Karpas-422 (cell line): ENCODE data around the gene TMEM255A. TPM values are rescaled to one million over a fixed set of nuclear protein-coding genes. Genes with fewer than 3 reads are reported as not detected.

Source experiments
- DNase-seq: peaks from one replicate; pipeline ENCODE4 v3.0.0-alpha.2; 2015
- H2AFZ ChIP-seq: fragments of 200-600 bp; sonication (generic); 2 replicates; pipeline ENCODE4 v1.6.1; 2014; ENCODE audit warnings: antibody characterized with exemption, low read length, mixed read lengths
- H3K27ac ChIP-seq: fragments of 200-600 bp; sonication (generic); 2 replicates; pipeline ENCODE4 v1.5.1; 2014; ENCODE audit warnings: mild to moderate bottlenecking, low read length, moderate library complexity
- H3K27me3 ChIP-seq: fragments of 200-600 bp; sonication (generic); 2 replicates; pipeline ENCODE4 v1.6.1; 2014; ENCODE audit warnings: low read length, mixed read lengths
- H3K36me3 ChIP-seq: fragments of 200-600 bp; sonication (generic); 2 replicates; pipeline ENCODE4 v1.6.1; 2014; ENCODE audit warnings: low read length, mixed read lengths; ENCODE audit not compliant: insufficient read depth
- H3K4me1 ChIP-seq: fragments of 200-600 bp; sonication (generic); 2 replicates; pipeline ENCODE4 v1.6.1; 2014; ENCODE audit warnings: mild to moderate bottlenecking, low read length, mixed read lengths
- H3K4me2 ChIP-seq: fragments of 200-600 bp; sonication (generic); 2 replicates; pipeline ENCODE4 v1.6.1; 2014; ENCODE audit warnings: low read length, low read depth, mild to moderate bottlenecking; ENCODE audit not compliant: poor library complexity, severe bottlenecking
- H3K4me3 ChIP-seq: fragments of 200-600 bp; sonication (generic); 2 replicates; pipeline ENCODE4 v1.5.1; 2014; ENCODE audit warnings: mild to moderate bottlenecking, antibody characterized with exemption, low read length, mixed read lengths
- H3K79me2 ChIP-seq: fragments of 200-600 bp; sonication (generic); 2 replicates; pipeline ENCODE4 v1.6.1; 2014; ENCODE audit warnings: mild to moderate bottlenecking, low read length, mixed read lengths
- H3K9ac ChIP-seq: fragments of 200-600 bp; sonication (generic); 2 replicates; pipeline ENCODE4 v1.6.0; 2014; ENCODE audit warnings: low read length
- H3K9me2 ChIP-seq: fragments of 200-600 bp; sonication (generic), shearing (Covaris generic); replicated peaks from 2 replicates; pipeline ENCODE4 v1.6.0; 2014; ENCODE audit warnings: mild to moderate bottlenecking, low read length, moderate library complexity; ENCODE audit not compliant: insufficient read depth
- H3K9me3 ChIP-seq: fragments of 300-700, 200-600 bp; sonication (generic); 2 replicates; pipeline ENCODE4 v1.6.1; 2014; ENCODE audit warnings: low read length, mixed read lengths
- H4K20me1 ChIP-seq: fragments of 200-600 bp; sonication (generic); 2 replicates; pipeline ENCODE4 v1.6.1; 2014; ENCODE audit warnings: mild to moderate bottlenecking, antibody characterized with exemption, low read length, low read depth; ENCODE audit not compliant: insufficient read depth
- total RNA-seq: library from RNA; depleted of rRNA; stranded (reverse); fragments of >200 nt; shearing (Covaris generic); gene quantifications from 2 replicates; pipeline ENCODE4 v1.2.3, GENCODE V29; 2014; ENCODE audit warnings: low replicate concordance

The TMEM255A gene
- total RNA-seq, 1 experiment from 2014 or later, result 0.63 TPM

DNA sequence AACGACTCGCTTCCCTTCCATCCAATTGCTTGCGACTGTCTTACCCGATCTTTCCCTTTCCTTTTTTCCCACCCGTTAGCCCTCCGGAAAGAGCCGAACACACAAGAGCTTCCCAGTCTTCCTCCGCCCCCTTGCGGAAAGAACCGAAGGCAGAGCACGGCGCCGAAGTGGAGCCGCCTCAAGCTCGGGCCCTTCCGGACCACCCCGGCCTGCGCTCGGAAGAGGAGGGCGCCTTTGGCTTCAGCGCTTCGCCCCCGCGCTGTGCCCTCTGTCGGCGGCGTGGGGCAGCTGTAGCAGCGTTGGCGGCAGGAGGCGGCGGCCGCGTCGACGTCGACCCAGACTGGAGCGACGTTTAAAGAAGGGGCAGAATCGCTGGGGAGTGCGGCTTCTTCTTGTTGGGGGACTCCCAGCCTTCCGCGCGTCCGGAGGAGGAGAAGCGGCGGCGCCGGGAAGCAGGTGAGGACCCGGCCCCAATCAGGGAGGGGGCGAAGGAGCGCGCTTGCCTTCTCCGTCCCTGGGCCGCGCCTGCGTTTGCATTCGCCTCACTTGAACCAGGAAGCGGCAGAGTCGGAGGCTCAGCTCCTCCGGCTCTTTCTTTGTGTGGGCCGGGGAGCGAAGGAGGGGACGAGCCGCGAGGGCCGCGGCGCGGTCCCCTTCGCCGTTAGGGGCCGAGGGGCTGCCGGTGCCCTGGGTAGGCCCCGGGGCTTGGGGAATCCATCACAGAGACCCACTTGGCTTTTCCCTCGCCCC, 60.6 kb downstream of the TMEM255A start, which contains the start of gene ZBTB33:
ZBTB33 (plus strand) TSS at position 291 of the 750 bp plus-strand sequence. CDS start 2,604 bp downstream, outside the sequence.
- H3K36me3 ChIP-seq, result peaks cover 12% of the 10 kb centered on the region; the same call in 1 of the 2 replicates
- peak within 1 kb of the TSS; percentile 48; the same call in 1 of the 2 replicates for H2AFZ ChIP-seq
- peaks cover 15% of the 10 kb centered on the region for H3K79me2 ChIP-seq
- H3K27me3 ChIP-seq, result no peaks in the 10 kb centered on the region
- no peaks in the 10 kb centered on the region for H3K9me3 ChIP-seq
- peak within 1 kb of the TSS; percentile 65 for H3K4me3 ChIP-seq
- peak; percentile 95 for DNase-seq
- no peaks in the 10 kb centered on the region for H3K9me2 ChIP-seq
- H3K9ac ChIP-seq, result peak within 1 kb of the TSS; percentile 78
- no peaks in the 10 kb centered on the region for H4K20me1 ChIP-seq
- peak within 1 kb of the TSS; percentile 47 for H3K27ac ChIP-seq
- H3K4me1 ChIP-seq, result peaks cover 7% of the 10 kb centered on the region
- H3K4me2 ChIP-seq, result peak within 1 kb of the TSS; percentile 77

DNA sequence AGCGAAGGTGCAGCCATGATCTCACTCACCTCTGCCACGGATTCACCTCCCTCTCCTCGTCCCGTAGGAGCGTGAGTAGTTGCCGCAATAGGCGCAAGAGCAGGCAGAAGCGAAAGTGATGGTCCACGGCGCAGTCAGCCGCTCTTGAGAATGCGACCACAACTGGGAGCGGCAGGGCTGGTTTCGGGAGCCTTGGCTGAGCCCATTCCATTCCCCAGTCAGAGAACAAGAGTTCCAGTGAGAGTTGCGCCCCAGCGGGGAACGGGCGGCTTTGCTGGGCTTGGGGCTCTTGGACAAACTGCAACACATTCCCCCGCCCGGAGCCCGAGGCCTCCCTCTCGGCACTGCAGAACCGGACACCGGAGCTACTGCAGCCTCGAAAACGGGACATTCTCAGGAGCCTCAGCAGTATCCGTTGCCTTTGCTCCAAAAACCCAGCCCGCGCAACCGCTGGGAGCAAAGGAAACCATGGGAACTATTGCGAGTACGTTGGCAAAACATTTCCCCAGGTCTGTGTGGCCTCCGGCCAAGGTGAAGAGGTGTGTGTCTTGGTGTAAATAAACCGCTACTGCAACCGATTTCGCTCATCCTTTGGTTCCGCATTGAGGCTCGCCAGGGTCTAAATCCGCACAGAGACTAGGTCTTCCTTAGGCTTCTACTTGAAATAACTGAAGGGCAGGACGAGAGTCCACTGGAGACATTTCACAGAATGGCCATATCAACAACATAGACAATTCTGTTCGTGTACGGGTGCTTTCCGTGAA, 66.3 kb downstream of the TMEM255A start:
- peak overlapping the region; percentile 60 for H2AFZ ChIP-seq
- H3K36me3 ChIP-seq, result no peaks in the 10 kb centered on the region
- no peak overlapping the region for H3K27ac ChIP-seq
- H3K4me1 ChIP-seq, result peaks cover 11% of the 10 kb centered on the region
- no peaks in the 10 kb centered on the region for H4K20me1 ChIP-seq
- H3K9me3 ChIP-seq, result no peaks in the 10 kb centered on the region
- H3K9me2 ChIP-seq, result no peaks in the 10 kb centered on the region
- H3K4me3 ChIP-seq, result peak overlapping the region; percentile 80
- peak; percentile 71 for DNase-seq
- no peaks in the 10 kb centered on the region for H3K27me3 ChIP-seq
- no peaks in the 10 kb centered on the region for H3K79me2 ChIP-seq
- H3K9ac ChIP-seq, result peak overlapping the region; percentile 63
- H3K4me2 ChIP-seq, result peak overlapping the region; percentile 85

DNA sequence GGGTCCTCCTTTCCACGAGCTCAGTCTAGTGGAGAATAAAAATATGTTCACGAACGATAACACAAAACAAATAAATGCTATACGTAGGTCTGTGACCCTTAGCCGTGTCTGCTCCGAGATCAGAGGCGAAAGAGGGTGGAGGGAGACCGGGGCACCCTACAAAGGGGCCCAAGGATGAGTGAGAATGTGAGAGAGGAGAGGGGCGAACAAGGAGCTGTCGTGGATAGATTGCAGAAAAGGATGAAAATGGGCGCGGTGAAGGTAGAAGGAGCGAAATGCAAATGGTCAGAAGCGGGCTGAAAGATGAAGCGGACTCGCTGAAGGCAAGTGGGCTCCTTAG, 66.9 kb downstream of the TMEM255A start:
- peaks cover 11% of the 10 kb centered on the region for H3K4me1 ChIP-seq
- no peaks in the 10 kb centered on the region for H3K27me3 ChIP-seq
- H3K79me2 ChIP-seq, result no peaks in the 10 kb centered on the region
- DNase-seq, result peak; percentile 51
- peak overlapping the region; percentile 63 for H3K9ac ChIP-seq
- no peaks in the 10 kb centered on the region for H3K9me3 ChIP-seq
- no peaks in the 10 kb centered on the region for H3K9me2 ChIP-seq
- H4K20me1 ChIP-seq, result no peaks in the 10 kb centered on the region
- H2AFZ ChIP-seq, result peak overlapping the region; percentile 60
- peak overlapping the region; percentile 80 for H3K4me3 ChIP-seq
- H3K27ac ChIP-seq, result no peak overlapping the region
- no peaks in the 10 kb centered on the region for H3K36me3 ChIP-seq
- peak overlapping the region; percentile 85 for H3K4me2 ChIP-seq

DNA sequence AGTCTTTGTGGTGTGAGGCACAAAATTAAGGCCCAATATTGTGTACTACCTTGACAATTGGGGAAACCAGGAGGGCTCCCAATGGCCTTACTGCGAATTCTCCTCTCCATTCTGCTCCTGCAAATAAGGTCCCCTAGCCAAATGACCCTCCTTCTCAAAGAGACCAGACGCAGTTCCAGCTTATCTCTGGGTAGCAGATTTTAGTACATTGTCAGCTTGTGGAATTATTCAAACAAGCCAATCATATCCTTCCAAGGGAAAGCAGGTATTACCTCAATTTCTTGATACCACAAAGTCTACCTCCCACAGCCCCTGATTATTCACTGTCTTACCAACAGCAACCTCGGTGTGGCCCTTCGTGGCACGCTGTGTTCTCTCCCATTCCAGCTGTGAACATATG, 68.4 kb downstream of the TMEM255A start:
- Histone ChIP-seq H3K79me2 (no peaks in the 10 kb centered on the region), H3K4me1 (peaks cover 11% of the 10 kb centered on the region), H3K9ac (no peak overlapping the region), H3K36me3 (no peaks in the 10 kb centered on the region), H2AFZ (no peak overlapping the region), H4K20me1 (no peaks in the 10 kb centered on the region), H3K27ac (no peak overlapping the region), H3K27me3 (no peaks in the 10 kb centered on the region), H3K4me3 (no peak overlapping the region), H3K9me2 (no peaks in the 10 kb centered on the region), H3K9me3 (no peaks in the 10 kb centered on the region), H3K4me2 (no peak overlapping the region)
- no peak for DNase-seq

DNA sequence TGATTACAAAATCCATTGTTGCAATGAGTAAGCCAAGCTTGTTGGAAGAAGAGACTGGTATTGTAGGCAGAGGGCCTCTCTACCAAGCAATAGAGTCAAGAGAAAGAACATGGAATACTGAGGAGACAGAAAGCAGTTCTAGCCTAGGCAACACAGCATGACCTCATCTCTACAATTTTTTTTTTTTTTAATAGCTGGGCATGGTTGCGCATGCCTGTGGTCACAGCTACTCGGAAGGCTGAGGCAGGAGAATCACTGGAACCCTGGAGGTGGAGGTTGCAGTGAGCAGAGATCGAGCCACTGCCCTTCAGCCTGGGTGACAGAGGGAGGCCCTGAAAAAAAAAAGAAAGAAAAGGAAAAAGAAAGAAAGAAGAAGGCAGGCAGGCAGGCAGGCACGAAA, 72.3 kb downstream of the TMEM255A start:
- Histone ChIP-seq H3K4me1 (peaks cover 4% of the 10 kb centered on the region), H4K20me1 (no peaks in the 10 kb centered on the region), H3K27me3 (no peaks in the 10 kb centered on the region), H3K9me3 (no peaks in the 10 kb centered on the region), H3K9me2 (no peaks in the 10 kb centered on the region), H3K36me3 (no peaks in the 10 kb centered on the region), H3K4me2 (no peak overlapping the region), H3K27ac (no peak overlapping the region), H3K4me3 (no peak overlapping the region), H2AFZ (no peak overlapping the region), H3K79me2 (no peaks in the 10 kb centered on the region), H3K9ac (no peak overlapping the region)
- no peak for DNase-seq

DNA sequence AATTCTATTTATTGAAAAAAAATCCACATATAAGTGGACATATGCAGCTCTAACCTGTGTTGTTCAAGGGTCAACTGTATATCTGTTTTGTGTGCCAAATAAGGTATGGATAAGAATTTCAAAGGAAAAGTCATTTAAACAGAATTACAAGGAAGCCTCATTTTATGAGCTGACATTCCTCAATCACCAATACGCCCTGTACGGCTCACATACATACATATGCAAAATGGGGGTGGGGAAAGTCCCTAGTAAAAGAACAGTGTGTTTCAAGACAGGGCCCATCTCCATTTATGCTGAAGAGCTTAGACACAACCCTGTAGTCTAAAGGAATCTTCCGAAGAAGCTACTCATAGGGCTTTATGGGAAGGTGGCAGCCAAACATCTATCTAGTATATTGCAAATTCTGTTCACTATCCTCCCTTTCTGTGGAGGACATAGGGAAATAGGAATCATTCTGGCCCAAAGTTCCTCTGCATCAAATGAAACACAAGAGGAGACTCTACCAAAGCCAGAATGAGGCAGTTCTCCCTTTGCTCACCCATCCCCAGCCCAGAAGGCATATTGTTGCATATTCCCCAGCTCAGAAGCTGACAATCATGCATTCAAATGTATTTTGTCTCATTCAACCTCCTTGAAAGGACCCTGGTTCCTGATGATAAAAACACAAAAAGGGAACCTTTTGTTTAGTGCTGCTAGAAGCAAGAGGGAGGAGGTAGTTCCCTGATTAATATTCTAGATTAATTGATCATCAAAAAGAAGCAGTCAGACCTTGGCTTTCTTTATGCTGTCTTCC, 74.4 kb downstream of the TMEM255A start:
- Histone ChIP-seq H3K4me1 (no peaks in the 10 kb centered on the region), H3K27ac (no peak overlapping the region), H3K9me2 (no peaks in the 10 kb centered on the region), H4K20me1 (no peaks in the 10 kb centered on the region), H3K4me3 (no peak overlapping the region), H3K79me2 (no peaks in the 10 kb centered on the region), H2AFZ (no peak overlapping the region), H3K27me3 (no peaks in the 10 kb centered on the region), H3K9ac (no peak overlapping the region), H3K9me3 (no peaks in the 10 kb centered on the region), H3K36me3 (no peaks in the 10 kb centered on the region), H3K4me2 (no peak overlapping the region)
- peak; percentile 23 for DNase-seq

DNA sequence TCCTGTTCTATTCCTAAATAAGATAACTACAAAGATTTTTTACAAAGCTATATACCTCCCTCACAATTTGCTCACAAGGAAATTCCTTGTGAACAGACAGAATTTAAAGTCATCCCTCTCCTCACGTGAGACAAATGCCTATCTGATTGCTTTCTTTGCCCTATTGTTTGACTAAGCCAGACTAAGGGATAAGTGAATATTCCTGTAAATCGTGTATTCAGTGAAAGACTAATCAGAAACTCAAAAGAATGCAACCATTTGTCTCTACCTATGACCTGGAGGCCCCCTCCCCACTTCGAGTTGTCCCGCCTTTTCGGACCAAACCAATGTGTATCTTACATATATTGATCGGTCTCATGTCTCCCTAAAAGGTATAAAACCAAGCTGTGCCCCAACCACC, 76.0 kb downstream of the TMEM255A start:
- no peak overlapping the region for H2AFZ ChIP-seq
- no peak overlapping the region for H3K4me2 ChIP-seq
- peak; percentile 4 for DNase-seq
- no peaks in the 10 kb centered on the region for H3K9me3 ChIP-seq
- H3K27me3 ChIP-seq, result no peaks in the 10 kb centered on the region
- H3K4me1 ChIP-seq, result no peaks in the 10 kb centered on the region
- no peaks in the 10 kb centered on the region for H3K79me2 ChIP-seq
- H3K9ac ChIP-seq, result no peak overlapping the region
- H3K4me3 ChIP-seq, result no peak overlapping the region
- H3K36me3 ChIP-seq, result no peaks in the 10 kb centered on the region
- H4K20me1 ChIP-seq, result no peaks in the 10 kb centered on the region
- no peak overlapping the region for H3K27ac ChIP-seq
- H3K9me2 ChIP-seq, result no peaks in the 10 kb centered on the region
